ENCODE data around the gene WDR11. TPM values are rescaled to one million over a fixed set of nuclear protein-coding genes. Genes with fewer than 3 reads are reported as not detected.

The WDR11 gene
- total and polyA plus RNA-seq, 2 experiments from 2014 or later: 31.2 to 40.3 TPM

- no peak for DNase-seq (ENCODE audit: low read depth in 1 of 2, low spot score in 1 of 2)
- no peak overlapping the region for H3K4me3 ChIP-seq
- TF ChIP-seq, protein P1, sequence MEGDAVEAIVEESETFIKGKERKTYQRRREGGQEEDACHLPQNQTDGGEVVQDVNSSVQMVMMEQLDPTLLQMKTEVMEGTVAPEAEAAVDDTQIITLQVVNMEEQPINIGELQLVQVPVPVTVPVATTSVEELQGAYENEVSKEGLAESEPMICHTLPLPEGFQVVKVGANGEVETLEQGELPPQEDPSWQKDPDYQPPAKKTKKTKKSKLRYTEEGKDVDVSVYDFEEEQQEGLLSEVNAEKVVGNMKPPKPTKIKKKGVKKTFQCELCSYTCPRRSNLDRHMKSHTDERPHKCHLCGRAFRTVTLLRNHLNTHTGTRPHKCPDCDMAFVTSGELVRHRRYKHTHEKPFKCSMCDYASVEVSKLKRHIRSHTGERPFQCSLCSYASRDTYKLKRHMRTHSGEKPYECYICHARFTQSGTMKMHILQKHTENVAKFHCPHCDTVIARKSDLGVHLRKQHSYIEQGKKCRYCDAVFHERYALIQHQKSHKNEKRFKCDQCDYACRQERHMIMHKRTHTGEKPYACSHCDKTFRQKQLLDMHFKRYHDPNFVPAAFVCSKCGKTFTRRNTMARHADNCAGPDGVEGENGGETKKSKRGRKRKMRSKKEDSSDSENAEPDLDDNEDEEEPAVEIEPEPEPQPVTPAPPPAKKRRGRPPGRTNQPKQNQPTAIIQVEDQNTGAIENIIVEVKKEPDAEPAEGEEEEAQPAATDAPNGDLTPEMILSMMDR (IDR thresholded peaks at IDR 0.05; ENCODE audit: low read depth, low read length): no peak
Measured at GRCh38 chr10:120940299-120940900, 89.2 kb downstream of the WDR11 start.

DNA sequence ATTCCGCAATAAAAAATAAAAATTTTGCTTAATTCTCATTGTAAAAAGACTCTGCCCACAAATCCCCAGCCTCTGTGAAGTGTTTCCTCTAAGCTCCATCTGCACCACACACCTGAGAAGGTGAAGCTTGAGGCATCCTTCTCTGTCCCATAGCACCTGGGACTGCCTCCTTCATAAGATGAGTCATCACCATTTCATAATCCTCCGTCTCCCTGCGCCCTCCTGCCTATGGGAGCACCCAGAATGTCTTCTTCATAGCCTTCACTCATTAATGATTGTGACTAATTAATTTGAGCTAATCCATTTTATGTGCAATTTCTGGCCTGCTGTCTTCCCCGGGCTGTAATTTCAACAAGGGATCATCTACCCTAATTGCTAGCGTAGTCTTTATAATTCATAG lies 90.3 kb downstream of the WDR11 start:
- Histone ChIP-seq H3K36me3 (no peaks in the 10 kb centered on the region), H3K27me3 (no peaks in the 10 kb centered on the region), H3K9me3 (ENCODE audit: low read depth) (no peaks in the 10 kb centered on the region), H3K27ac (no peak overlapping the region), H3K4me3 (no peak overlapping the region), H3K4me1 (ENCODE audit: low read depth) (no peaks in the 10 kb centered on the region)
- DNase-seq (ENCODE audit: low read depth in 1 of 2, low spot score in 1 of 2): no peak
- TF ChIP-seq, protein P1 (IDR thresholded peaks at IDR 0.05; ENCODE audit: low read depth, low read length): no peak

More at GRCh38 chr10:120940299-120940900, 89.2 kb downstream of the WDR11 start:
- Histone ChIP-seq H3K9me3 (ENCODE audit: low read depth) (no peaks in the 10 kb centered on the region), H3K4me1 (ENCODE audit: low read depth) (no peaks in the 10 kb centered on the region), H3K27ac (no peak overlapping the region), H3K27me3 (no peaks in the 10 kb centered on the region), H3K36me3 (no peaks in the 10 kb centered on the region)

DNA sequence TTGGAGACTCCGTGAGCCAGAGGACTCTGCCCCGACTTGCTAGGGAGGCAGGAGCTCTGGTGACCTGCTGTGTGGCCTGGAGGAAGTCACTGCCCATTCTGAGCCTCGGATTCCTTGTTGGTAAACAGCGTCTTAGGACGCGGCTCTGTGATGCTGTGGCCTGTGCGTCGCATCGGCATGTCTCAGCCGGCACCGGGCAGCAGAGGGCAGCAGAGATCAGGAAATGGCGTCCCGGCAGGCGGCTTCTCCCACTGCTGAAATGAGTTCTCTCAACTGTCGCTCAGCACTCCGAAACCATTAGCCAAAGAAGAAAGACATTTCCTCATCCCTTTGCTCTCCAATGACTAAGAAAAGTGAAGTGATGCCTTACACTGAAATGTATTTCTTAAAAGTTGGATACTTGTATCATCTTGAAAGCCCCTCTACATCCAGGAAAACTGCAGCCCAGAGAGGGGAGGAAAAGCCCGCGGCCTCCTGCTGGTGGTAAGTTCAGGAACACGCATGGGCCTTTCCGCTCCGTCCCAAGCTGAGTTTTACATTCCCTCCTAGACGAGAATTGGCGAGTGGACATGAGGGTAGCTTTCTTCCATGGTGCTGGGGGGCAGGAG lies 91.7 kb downstream of the WDR11 start:
- Histone ChIP-seq H3K36me3 (no peaks in the 10 kb centered on the region), H3K27ac (no peak overlapping the region), H3K4me3 (no peak overlapping the region), H3K9me3 (ENCODE audit: low read depth) (no peaks in the 10 kb centered on the region), H3K27me3 (no peaks in the 10 kb centered on the region), H3K4me1 (ENCODE audit: low read depth) (no peaks in the 10 kb centered on the region)
- TF ChIP-seq, protein P1 (IDR thresholded peaks at IDR 0.05; ENCODE audit: low read depth, low read length): peak; percentile 87
- DNase-seq (ENCODE audit: low read depth in 1 of 2, low spot score in 1 of 2): peak; percentile 82 to 88

GRCh38 chr10:120943542-120943941 lies 92.4 kb downstream of the WDR11 start:
- Histone ChIP-seq H3K36me3 (no peaks in the 10 kb centered on the region), H3K9me3 (ENCODE audit: low read depth) (no peaks in the 10 kb centered on the region), H3K4me3 (no peak overlapping the region), H3K27me3 (no peaks in the 10 kb centered on the region), H3K27ac (no peak overlapping the region), H3K4me1 (ENCODE audit: low read depth) (no peaks in the 10 kb centered on the region)
- TF ChIP-seq, protein P1 (IDR thresholded peaks at IDR 0.05; ENCODE audit: low read depth, low read length): no peak
- no peak for DNase-seq (ENCODE audit: low read depth in 1 of 2, low spot score in 1 of 2)

GRCh38 chr10:120944586-120945125 lies 93.5 kb downstream of the WDR11 start:
- no peaks in the 10 kb centered on the region for H3K9me3 ChIP-seq (ENCODE audit: low read depth)
- no peak overlapping the region for H3K4me3 ChIP-seq
- no peak overlapping the region for H3K27ac ChIP-seq
- H3K4me1 ChIP-seq (ENCODE audit: low read depth): no peaks in the 10 kb centered on the region
- TF ChIP-seq, protein P1 (IDR thresholded peaks at IDR 0.05; ENCODE audit: low read depth, low read length): no peak
- peaks cover 5% of the 10 kb centered on the region for H3K27me3 ChIP-seq
- DNase-seq (ENCODE audit: low read depth in 1 of 2, low spot score in 1 of 2): no peak
- no peaks in the 10 kb centered on the region for H3K36me3 ChIP-seq
